ENCODE results near the gene SEPHS2.
A peak's percentile ranks its signal among the peaks of the same experiment; 100 is the strongest.

SEPHS2 gene

DNA sequence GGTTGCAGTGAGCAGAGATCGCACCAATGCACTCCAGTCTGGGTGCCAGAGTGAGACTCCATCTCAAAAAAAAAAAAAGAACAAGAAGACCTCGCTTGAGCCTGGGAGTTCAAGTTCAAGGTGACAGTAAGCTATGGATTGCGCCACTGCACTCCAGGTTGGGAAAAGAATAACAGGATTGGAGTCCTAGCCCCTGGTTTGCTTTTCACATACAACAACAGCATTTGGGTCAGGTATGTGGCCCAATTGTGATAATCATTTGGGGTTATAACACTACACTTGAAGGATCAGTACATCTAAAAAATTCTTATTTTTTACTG lies 3.4 kb upstream of the SEPHS2 start:
- TF ChIP-seq, protein P1, sequence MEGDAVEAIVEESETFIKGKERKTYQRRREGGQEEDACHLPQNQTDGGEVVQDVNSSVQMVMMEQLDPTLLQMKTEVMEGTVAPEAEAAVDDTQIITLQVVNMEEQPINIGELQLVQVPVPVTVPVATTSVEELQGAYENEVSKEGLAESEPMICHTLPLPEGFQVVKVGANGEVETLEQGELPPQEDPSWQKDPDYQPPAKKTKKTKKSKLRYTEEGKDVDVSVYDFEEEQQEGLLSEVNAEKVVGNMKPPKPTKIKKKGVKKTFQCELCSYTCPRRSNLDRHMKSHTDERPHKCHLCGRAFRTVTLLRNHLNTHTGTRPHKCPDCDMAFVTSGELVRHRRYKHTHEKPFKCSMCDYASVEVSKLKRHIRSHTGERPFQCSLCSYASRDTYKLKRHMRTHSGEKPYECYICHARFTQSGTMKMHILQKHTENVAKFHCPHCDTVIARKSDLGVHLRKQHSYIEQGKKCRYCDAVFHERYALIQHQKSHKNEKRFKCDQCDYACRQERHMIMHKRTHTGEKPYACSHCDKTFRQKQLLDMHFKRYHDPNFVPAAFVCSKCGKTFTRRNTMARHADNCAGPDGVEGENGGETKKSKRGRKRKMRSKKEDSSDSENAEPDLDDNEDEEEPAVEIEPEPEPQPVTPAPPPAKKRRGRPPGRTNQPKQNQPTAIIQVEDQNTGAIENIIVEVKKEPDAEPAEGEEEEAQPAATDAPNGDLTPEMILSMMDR (IDR thresholded peaks at IDR 0.05; ENCODE audit: insufficient read depth, low read length, missing control alignments), result no peak
- CTCF ChIA-PET, result interaction anchor here (0.6 to 3.4 kb wide), 46 partner anchors 8 to 245 kb away, joined by 3 to 45 read pairs (median 6); partner anchors contain the start of genes DCTPP1, ZNF688, ZNF747 and ZNF764
- H3K4me3 ChIP-seq (ENCODE audit: low read depth, low read length), result no peak overlapping the region
- POLR2A ChIA-PET, result no interaction called here
- DNase-seq (ENCODE audit: low read depth, low spot score), result no peak

- ChIA-PET CTCF (interaction anchor here (0.6 to 6.3 kb wide), 13 partner anchors 9 to 246 kb away, joined by 3 to 43 read pairs (median 5); partner anchors contain the start of gene DCTPP1), POLR2A (no interaction called here)
- no peak for DNase-seq (ENCODE audit: low read depth, low spot score)
- no peak overlapping the region for H3K4me3 ChIP-seq (ENCODE audit: low read depth, low read length)
- TF ChIP-seq, protein P1 (IDR thresholded peaks at IDR 0.05; ENCODE audit: insufficient read depth, low read length, missing control alignments), result no peak
These were observed 2.0 kb upstream of the SEPHS2 start for GRCh38 chr16:30447512-30448226.

DNA sequence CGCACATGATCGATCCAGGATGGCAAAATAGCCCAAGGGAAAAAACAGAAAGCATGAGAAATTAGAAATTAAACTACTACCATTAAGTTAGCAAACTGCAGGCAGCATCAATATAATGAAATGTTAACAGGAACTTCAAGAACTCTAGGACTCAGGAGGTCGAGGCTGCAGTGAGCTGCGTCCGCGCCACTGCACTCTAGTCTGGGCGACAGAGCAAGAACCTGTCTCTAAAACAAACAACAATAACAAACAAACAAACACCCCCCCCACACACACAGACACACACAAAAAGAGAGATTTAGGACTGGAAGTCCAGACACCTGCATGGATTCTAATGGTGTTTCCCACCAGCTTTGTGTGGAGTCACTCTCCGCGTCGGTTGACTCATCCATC lies 525 bp upstream of the SEPHS2 start:
- H3K4me3 ChIP-seq (ENCODE audit: low read depth, low read length), result peak overlapping the region; percentile 85
- POLR2A ChIA-PET, result interaction anchor here (1.5 to 1.6 kb wide), 2 partner anchors 16 to 89 kb away, joined by 4 to 5 read pairs; partner anchors contain the start of genes DCTPP1 and ZNF747
- TF ChIP-seq, protein P1 (IDR thresholded peaks at IDR 0.05; ENCODE audit: insufficient read depth, low read length, missing control alignments), result no peak
- CTCF ChIA-PET, result interaction anchor here (0.7 to 6.3 kb wide), 8 partner anchors 12 to 182 kb away, joined by 3 to 43 read pairs (median 4); partner anchors contain the start of gene DCTPP1
- DNase-seq (ENCODE audit: low read depth, low spot score), result no peak

DNA sequence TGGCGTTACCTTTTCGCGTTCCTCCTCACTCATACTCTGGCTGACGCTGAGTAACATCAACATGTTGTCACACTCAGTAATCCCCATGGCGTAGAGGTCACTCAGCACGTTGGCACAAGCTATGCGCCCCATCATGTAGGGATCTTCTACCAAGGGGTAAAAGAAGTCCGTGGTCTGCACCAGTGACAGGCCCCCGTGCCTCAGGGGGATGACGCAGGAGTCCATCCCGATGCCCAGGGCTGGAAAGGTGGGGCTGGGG lies 596 bp downstream of the SEPHS2 start:
- TF ChIP-seq, protein P1 (IDR thresholded peaks at IDR 0.05; ENCODE audit: insufficient read depth, low read length, missing control alignments), result no peak
- no peak for DNase-seq (ENCODE audit: low read depth, low spot score)
- ChIA-PET CTCF (interaction anchor here (1.0 to 6.3 kb wide), 9 partner anchors 10 to 187 kb away, joined by 3 to 43 read pairs (median 3); partner anchors contain the start of gene DCTPP1), POLR2A (interaction anchor here (0.8 to 1.6 kb wide), 5 partner anchors 12 to 90 kb away, joined by 3 to 5 read pairs (median 4); partner anchors contain the start of genes DCTPP1 and ZNF747)
- peak overlapping the region; percentile 85 for H3K4me3 ChIP-seq (ENCODE audit: low read depth, low read length)

GRCh38 chr16:30444231-30445148 lies 1.2 kb downstream of the SEPHS2 start:
- peak overlapping the region; percentile 85 for H3K4me3 ChIP-seq (ENCODE audit: low read depth, low read length)
- no peak for DNase-seq (ENCODE audit: low read depth, low spot score)
- CTCF ChIA-PET, result interaction anchor here (0.9 to 6.3 kb wide), 10 partner anchors 9 to 188 kb away, joined by 3 to 43 read pairs (median 4); partner anchors contain the start of gene DCTPP1
- TF ChIP-seq, protein P1 (IDR thresholded peaks at IDR 0.05; ENCODE audit: insufficient read depth, low read length, missing control alignments), result no peak
- POLR2A ChIA-PET, result interaction anchor here (0.5 to 1.6 kb wide), 6 partner anchors 12 to 91 kb away, joined by 3 to 5 read pairs (median 4); partner anchors contain the start of genes DCTPP1 and ZNF747
